Muscle layer of colon (tissue), 2 donors: Measurements from ENCODE around the gene ZNF557.
"Not testable (repeated sequence)": the region's sequence is repeated elsewhere in the genome, so short reads cannot be mapped to it uniquely, and the experiment has no call there.

Source experiments
- H3K27ac ChIP-seq: one replicate; pipeline ENCODE4 v1.7.0; 2013; ENCODE audit warnings: low read depth, mild to moderate bottlenecking, low read length, moderate library complexity
- H3K27me3 ChIP-seq, 2 donors: one replicate each; pipeline ENCODE4 v1.7.0; 2013; ENCODE audit warnings: low read length in 2 of 2, mild to moderate bottlenecking in 2 of 2; ENCODE audit not compliant: insufficient read depth in 2 of 2, control insufficient read depth in 1 of 2
- H3K36me3 ChIP-seq: one replicate; pipeline ENCODE4 v1.7.0; 2013; ENCODE audit warnings: mild to moderate bottlenecking, low read length; ENCODE audit not compliant: insufficient read depth
- H3K4me1 ChIP-seq: one replicate; pipeline ENCODE4 v1.7.0; 2013; ENCODE audit warnings: mild to moderate bottlenecking, low read length; ENCODE audit not compliant: insufficient read depth
- H3K4me3 ChIP-seq, 2 donors: one replicate each; pipeline ENCODE4 v1.7.0; 2013; ENCODE audit warnings: low read length in 2 of 2, low read depth in 1 of 2, mild to moderate bottlenecking in 1 of 2, moderate library complexity in 1 of 2
- H3K9ac ChIP-seq: one replicate; pipeline ENCODE4 v1.7.0; 2013; ENCODE audit warnings: low read length
- H3K9me3 ChIP-seq: one replicate; pipeline ENCODE4 v1.7.0; 2013; ENCODE audit warnings: mild to moderate bottlenecking, low read length
- donor health status: abdominal sarcoma.
- donor health status: Adenocarcinoma of cecum.

The ZNF557 gene

GRCh38 chr19:7056371-7056770, 13.1 kb upstream of the ZNF557 start:
- not testable (repeated sequence) for H3K9me3 ChIP-seq, H3K4me3 ChIP-seq, H3K27me3 ChIP-seq, H3K27ac ChIP-seq, H3K36me3 ChIP-seq, H3K4me1 ChIP-seq, H3K9ac ChIP-seq

DNA sequence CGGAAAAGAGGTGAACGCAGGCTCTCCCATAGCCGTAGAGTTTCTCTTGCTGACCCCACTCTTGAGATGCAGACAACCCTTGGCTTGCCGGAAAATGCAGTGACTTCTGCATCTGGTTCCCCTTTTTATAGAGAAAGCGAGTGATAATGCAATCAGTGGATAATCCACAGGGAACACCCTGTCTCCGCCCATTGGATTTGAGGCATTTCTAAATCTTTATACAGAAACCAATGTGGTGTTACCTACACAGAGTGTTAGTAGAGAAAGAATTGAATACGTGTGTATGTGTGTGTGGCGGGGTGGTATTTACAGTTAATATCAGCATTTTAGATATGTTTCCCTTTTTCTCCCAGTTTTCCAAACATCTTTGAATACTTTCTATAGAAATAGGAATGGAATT, 10.9 kb upstream of the ZNF557 start, which contains the start of gene MBD3L3:
MBD3L3 (minus strand) TSS at position 101 of the 400 bp plus-strand sequence; CDS start at position 30, 71 bp downstream.
- H3K9me3 ChIP-seq, H3K4me1 ChIP-seq, H3K4me3 ChIP-seq, H3K27me3 ChIP-seq, H3K27ac ChIP-seq, H3K9ac ChIP-seq, H3K36me3 ChIP-seq: not testable (repeated sequence)

DNA sequence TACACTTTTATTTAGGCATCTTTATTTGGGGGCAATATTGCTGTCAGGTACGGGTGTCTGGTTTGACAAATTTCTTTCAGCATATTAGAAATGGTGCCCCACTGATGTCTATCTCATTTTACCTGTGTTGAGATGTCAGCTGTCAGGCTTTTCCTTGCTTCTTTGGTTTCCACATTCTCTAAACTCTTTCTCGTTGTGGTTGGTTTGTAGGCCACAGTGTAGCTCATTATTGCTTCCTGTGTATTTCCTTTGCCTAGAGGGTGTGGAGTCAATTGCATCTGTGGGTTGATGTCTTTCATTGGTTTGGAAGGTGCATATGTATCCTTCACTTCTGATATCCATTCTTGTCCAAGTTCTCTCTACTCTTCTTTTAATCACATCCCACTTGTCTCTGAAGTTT, 9.5 kb upstream of the ZNF557 start:
- H3K27ac ChIP-seq, H3K4me3 ChIP-seq, H3K36me3 ChIP-seq, H3K9ac ChIP-seq, H3K9me3 ChIP-seq, H3K27me3 ChIP-seq, H3K4me1 ChIP-seq: not testable (repeated sequence)

GRCh38 chr19:7063339-7063738, 6.2 kb upstream of the ZNF557 start:
- Histone ChIP-seq H3K36me3 (no peaks in the 10 kb centered on the region), H3K9me3 (no peaks in the 10 kb centered on the region), H3K27ac (no peak overlapping the region), H3K4me1 (no peaks in the 10 kb centered on the region), H3K4me3 (no peak overlapping the region), H3K27me3 (no peaks in the 10 kb centered on the region), H3K9ac (no peak overlapping the region)

DNA sequence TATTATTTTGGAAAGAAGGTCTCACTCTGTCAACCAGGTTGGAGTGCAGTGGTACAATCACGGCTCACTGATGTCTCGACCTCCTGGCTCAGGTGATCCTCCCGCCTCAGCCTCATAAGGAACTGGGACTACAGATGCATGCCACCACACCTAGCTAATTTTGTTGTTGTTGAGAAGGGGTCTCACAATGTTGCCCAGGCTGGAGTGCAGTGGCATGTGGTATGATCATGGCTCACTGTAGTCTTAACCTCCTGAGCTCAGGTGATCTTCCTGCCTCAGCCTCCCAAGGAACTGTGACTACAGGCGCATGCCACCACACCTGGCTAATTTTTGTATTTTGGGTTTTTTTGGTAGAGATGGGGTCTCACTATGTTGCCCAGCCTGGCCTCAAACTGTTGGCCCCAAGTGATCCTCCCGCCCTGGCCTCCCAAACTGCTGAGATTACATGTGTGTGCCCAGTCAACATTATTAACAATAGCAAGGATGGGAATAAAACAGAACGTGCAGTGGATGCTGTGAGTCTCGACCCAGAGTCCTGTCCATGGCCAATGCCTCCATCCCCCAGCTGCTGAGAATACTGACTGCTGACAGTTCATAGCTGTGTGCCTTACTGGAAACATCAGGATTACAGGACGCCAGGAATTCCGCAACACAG, 5.6 kb upstream of the ZNF557 start:
- Histone ChIP-seq H3K27me3 (no peaks in the 10 kb centered on the region), H3K4me3 (no peak overlapping the region), H3K4me1 (no peaks in the 10 kb centered on the region), H3K27ac (no peak overlapping the region), H3K36me3 (no peaks in the 10 kb centered on the region), H3K9ac (no peak overlapping the region), H3K9me3 (no peaks in the 10 kb centered on the region)

DNA sequence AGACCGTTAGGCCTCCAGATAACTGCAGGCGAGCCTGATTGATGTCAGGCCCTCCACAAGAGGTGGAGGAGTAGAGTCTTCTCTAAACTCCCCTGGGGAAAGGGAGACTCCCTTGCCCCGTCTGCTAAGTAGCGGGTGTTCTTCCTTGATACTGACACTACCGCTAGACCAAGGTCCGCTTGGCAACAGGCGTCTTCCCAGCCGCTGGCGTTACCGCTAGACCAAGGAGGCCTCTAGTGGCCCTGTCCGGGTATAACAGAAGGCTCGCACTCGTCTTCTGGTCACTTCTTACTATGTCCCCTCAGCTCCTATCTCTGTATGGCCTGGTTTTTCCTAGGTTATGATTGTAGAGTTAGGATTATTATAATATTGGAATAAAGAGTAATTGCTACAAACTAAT, 2.4 kb upstream of the ZNF557 start:
- H3K27ac ChIP-seq, H3K4me3 ChIP-seq, H3K9me3 ChIP-seq, H3K36me3 ChIP-seq, H3K9ac ChIP-seq, H3K27me3 ChIP-seq: not testable (repeated sequence)
- peaks cover 10% of the 10 kb centered on the region for H3K4me1 ChIP-seq

DNA sequence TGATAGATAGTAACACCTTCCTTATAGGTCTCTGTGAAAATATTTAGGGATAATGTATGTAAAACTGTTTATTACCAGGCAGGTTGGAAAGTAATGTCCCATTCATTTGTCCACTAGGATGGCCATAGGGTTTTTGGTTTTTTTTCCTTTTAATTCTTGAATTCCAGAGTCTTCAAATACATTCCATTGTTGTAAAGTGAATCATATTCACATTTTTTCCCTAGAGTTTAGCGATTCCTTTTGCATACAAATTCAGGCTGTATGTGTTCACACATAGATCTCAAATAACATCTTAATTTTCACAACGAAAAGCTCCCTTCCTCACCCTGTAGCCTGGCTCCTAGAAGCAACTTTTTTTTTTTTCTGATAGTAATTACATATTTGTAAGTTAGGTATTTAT, 1.8 kb upstream of the ZNF557 start:
- no peaks in the 10 kb centered on the region for H3K27me3 ChIP-seq

DNA sequence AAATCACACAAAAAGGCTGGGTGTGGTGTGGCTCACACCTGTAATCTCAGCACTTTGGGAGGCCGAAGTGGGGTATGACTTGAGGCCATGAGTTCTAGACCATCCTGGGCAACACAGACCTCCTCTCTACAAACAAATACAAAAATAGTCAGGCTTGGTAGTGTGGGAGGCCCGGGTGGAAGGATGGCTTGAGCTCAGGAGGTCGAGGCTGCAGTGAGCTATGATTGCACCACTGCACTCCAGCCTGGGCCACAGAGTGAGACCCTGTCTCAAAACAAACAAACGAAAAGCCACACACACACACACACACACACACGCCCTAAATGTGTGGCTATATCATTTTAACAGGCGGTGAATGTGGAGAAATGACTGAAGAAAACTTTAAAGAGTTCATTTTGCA, 904 bp upstream of the ZNF557 start:
- Histone ChIP-seq H3K9ac (no peak overlapping the region), H3K36me3 (peaks cover 17% of the 10 kb centered on the region), H3K4me1 (peaks cover 10% of the 10 kb centered on the region), H3K4me3 (no peak overlapping the region), H3K9me3 (no peaks in the 10 kb centered on the region), H3K27ac (no peak overlapping the region), H3K27me3 (no peaks in the 10 kb centered on the region)

More for the DNA sequence above, 1.8 kb upstream of the ZNF557 start:
- Histone ChIP-seq H3K9me3 (no peaks in the 10 kb centered on the region), H3K4me3 (no peak overlapping the region), H3K9ac (no peak overlapping the region), H3K36me3 (peaks cover 10% of the 10 kb centered on the region), H3K27ac (no peak overlapping the region), H3K4me1 (peaks cover 10% of the 10 kb centered on the region)

DNA sequence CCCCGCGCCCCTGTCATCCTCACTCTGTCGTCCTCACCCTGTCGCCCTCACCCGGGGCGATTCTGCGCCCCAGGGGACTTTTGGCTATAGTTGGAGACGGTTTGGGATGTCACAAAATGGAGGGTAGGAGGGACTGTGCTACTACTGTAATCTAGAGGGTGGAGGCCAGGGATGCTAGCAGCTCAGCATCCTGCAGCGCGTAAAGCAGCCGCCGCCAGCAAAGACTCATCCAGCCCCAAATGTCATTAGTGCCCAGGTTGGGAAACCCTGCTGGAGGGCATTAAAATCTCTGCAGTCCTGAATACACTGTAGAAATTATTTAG, 362 bp downstream of the ZNF557 start:
- H3K9ac ChIP-seq, result peak overlapping the region; percentile 81
- peak overlapping the region; percentile 98 for H3K4me3 ChIP-seq
- H3K4me1 ChIP-seq, result peaks cover 10% of the 10 kb centered on the region
- no peaks in the 10 kb centered on the region for H3K9me3 ChIP-seq
- H3K27ac ChIP-seq, result peak overlapping the region; percentile 93
- peaks cover 30% of the 10 kb centered on the region for H3K36me3 ChIP-seq
- H3K27me3 ChIP-seq, result no peaks in the 10 kb centered on the region

DNA sequence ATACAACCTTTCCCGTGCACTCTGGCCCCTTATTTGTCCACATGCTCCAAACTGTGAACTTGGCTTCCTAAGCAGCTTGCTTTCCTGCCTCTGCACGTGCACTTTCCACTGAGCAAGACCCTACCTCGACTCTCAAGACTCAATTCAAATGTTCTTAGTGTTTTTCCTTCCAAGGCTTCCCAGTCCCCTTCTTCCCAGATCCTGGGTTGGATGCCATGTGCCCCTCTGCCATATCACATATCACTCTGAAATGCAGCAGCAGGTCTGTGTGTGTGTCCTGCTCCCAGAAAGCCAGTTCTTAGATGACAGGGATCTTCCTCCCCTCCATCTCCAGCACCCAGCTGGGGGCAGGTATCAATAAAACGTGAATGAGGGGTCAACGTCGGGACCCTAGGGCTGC, 3.0 kb downstream of the ZNF557 start:
- no peak overlapping the region for H3K27ac ChIP-seq
- H3K9ac ChIP-seq, result no peak overlapping the region
- H3K4me3 ChIP-seq, result no peak overlapping the region
- no peaks in the 10 kb centered on the region for H3K27me3 ChIP-seq
- peaks cover 57% of the 10 kb centered on the region for H3K36me3 ChIP-seq
- H3K4me1 ChIP-seq, result peaks cover 10% of the 10 kb centered on the region
- peaks cover 19% of the 10 kb centered on the region for H3K9me3 ChIP-seq

DNA sequence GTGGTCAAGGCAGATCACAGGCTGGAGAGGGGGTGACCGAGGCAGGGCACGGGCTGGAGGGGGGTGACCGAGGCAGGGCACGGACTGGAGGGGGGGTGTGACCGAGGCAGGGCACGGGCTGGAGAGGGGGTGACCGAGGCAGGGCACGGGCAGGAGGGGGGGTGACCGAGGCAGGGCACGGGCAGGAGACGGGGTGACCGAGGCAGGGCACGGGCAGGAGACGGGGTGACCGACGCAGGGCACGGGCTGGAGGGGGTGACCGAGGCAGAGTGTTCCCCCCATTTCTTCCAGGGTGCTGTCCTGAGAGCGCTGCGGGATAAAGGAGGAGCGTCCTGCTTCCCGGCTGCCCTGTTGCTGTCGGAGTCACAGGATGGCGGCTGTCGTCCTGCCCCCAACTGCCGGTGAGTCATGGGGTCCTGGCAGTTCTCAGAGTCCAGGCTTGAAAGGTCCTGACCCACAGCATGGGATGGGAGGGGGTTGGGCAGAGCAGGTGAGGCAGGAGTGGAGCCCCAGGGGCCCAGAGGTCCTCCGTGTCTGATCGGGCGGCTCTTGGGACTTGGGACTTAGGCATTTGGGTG, 5.3 kb downstream of the ZNF557 start:
- no peak overlapping the region for H3K9ac ChIP-seq
- no peak overlapping the region for H3K27ac ChIP-seq
- peaks cover 37% of the 10 kb centered on the region for H3K9me3 ChIP-seq
- H3K27me3 ChIP-seq, result no peaks in the 10 kb centered on the region
- H3K4me1 ChIP-seq, result peaks cover 10% of the 10 kb centered on the region
- peaks cover 75% of the 10 kb centered on the region for H3K36me3 ChIP-seq
- no peak overlapping the region for H3K4me3 ChIP-seq

DNA sequence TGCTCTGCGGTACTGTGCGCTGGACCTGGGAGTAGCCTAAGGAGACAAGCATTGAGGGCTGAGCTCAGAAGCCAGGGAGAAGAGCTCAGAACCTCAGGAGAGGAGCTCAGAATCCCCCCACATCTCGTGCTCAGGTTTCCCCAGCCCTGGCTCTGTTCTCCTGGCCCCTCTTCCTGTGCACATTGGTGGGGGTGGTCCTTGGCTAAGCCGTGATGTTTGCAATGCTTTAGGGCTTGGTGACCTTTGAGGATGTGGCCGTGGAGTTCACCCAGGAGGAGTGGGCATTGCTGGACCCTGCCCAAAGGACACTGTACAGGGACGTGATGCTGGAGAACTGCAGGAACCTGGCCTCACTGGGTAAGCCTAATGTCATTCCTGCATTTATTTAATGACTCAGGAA, 6.6 kb downstream of the ZNF557 start:
- H3K36me3 ChIP-seq, result peaks cover 87% of the 10 kb centered on the region
- no peak overlapping the region for H3K4me3 ChIP-seq
- H3K27me3 ChIP-seq, result no peaks in the 10 kb centered on the region
- no peak overlapping the region for H3K9ac ChIP-seq
- H3K27ac ChIP-seq, result no peak overlapping the region
- no peaks in the 10 kb centered on the region for H3K4me1 ChIP-seq
- H3K9me3 ChIP-seq, result peaks cover 50% of the 10 kb centered on the region
